Left lobe of liver (tissue), 2 donors: ENCODE data around the gene CFAP119. TPM values are rescaled to one million over a fixed set of nuclear protein-coding genes. Genes with fewer than 3 reads are reported as not detected.

Experiments
- ATAC-seq: fragments of 200-7000 bp; cut with Tn5 transposase; one replicate; pipeline ENCODE4 v1.9.1; 2020; ENCODE audit warnings: mild to moderate bottlenecking, moderate library complexity
- DNase-seq: peaks from one replicate; pipeline ENCODE4 v3.0.0-alpha.2; 2020; ENCODE audit warnings: low spot score
- total RNA-seq: library from RNA; stranded (reverse); gene quantifications from one replicate; pipeline ENCODE4 v1.2.1, GENCODE V29; 2021
- donor health status: DM: no; HTN: no; CAD: no; lungs with moderate emphysema.
- donor health status: DM: no; HTN: yes; CAD: no.

CFAP119 gene
- total RNA-seq, 1 donor from 2014 or later = 0.40 TPM

DNA sequence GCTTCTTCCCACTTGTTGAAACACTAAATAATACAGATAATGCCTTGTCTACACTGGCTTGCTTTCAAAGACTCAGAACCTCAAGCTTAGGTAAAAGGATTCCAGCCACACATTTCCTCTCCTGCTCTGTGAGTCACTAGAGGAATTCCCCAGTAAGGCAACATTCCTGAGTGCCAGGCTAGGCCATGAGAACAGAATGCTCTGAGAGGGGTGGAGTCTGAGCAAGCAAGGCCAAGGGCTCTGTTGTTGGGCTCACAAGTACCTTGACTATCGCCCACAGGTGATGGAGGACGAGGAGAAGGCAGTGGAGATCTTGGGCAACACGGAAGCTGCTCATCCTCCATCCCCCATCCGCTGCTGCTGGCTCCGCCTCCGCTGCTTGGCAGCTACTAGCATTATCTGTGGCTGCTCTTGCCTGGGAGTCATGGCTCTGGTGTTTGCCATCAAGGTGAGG lies 20.4 kb downstream of the CFAP119 start:
- DNase-seq = peak; percentile 75
- ATAC-seq = peak; percentile 73

GRCh38 chr16:30740364-30741251 lies 21.3 kb downstream of the CFAP119 start:
- peak; percentile 55 for ATAC-seq
- peak; percentile 76 for DNase-seq

GRCh38 chr16:30738984-30739951 lies 22.6 kb downstream of the CFAP119 start:
- DNase-seq = no peak
- no peak for ATAC-seq

DNA sequence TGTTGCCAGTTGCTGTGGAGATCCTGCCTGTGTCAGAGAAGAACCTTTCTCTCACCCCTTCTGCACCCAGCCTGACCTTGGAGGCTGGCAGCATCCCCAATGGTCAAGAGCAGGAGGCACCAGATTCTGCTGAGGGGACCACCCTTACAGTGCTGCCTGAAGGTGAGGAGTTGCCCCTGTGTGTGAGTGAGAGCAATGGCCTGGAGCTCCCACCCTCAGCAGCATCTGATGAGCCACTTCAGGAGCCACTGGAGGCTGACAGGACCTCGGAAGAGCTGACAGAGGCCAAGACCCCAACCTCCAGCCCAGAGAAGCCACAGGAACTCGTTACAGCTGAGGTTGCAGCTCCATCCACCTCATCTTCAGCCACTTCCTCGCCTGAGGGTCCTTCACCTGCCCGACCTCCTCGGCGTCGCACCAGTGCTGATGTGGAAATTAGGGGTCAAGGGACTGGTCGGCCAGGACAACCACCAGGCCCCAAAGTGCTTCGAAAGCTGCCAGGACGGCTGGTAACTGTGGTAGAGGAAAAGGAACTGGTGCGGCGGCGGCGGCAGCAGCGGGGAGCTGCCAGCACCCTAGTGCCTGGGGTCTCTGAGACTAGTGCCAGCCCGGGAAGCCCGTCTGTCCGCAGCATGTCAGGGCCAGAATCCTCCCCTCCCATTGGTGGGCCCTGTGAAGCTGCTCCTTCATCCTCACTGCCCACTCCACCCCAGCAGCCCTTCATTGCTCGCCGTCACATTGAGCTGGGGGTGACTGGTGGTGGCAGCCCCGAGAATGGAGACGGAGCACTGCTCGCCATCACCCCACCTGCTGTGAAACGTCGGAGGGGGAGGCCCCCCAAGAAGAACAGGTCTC lies 23.8 kb downstream of the CFAP119 start:
- no peak for ATAC-seq
- no peak for DNase-seq

- DNase-seq = no peak
- no peak for ATAC-seq
Observed at GRCh38 chr16:30736995-30737793, 24.7 kb downstream of the CFAP119 start.

DNA sequence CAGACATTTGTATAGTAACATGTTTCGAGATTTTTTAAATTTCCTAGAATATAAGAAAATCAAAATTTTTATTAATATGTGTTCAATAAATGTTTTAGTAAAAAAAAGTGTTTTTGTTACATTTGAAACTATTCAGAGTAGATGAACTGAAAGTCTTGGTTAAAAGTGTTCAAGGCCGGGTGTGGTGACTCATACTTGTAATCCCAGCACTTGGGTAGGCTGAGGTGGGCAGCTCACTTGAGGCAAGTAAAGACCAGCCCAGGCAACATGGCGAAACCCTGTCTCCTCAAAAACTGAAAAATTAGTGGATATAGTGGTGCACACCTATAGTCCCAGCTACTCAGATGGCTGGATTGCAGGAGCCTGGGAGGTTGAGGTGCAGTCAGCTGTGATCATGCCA lies 30.5 kb downstream of the CFAP119 start:
- DNase-seq (no peak), ATAC-seq (no peak)

DNA sequence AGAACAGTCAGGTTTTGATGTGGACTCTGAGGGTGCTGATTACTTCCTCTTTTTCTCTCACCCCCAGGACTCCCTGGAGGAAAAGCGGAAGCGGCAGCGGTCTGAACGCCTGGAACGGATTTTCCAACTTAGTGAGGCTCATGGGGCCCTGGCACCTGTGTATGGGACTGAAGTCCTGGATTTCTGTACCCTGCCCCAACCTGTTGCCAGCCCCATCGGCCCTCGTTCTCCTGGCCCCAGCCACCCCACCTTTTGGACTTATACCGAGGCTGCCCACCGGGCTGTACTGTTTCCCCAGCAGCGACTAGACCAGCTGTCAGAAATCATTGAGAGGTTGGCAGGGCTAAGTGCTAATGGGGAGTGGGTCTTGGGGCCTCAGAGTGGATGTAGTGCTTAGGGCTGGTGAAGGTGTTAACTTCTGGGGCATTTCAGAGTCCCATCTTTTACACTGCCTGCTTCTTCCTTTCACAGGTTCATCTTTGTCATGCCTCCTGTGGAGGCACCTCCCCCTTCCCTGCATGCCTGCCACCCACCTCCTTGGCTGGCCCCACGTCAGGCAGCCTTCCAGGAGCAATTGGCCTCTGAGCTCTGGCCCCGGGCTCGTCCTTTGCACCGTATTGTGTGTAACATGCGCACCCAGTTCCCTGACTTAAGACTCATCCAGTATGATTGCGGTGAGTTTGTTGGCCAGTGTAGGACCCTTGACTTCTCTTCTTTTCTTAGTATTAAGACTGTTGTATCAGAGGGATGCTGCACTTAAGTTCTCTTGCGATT lies 32.8 kb downstream of the CFAP119 start:
- ATAC-seq (peak; percentile 95), DNase-seq (peak; percentile 92)

DNA sequence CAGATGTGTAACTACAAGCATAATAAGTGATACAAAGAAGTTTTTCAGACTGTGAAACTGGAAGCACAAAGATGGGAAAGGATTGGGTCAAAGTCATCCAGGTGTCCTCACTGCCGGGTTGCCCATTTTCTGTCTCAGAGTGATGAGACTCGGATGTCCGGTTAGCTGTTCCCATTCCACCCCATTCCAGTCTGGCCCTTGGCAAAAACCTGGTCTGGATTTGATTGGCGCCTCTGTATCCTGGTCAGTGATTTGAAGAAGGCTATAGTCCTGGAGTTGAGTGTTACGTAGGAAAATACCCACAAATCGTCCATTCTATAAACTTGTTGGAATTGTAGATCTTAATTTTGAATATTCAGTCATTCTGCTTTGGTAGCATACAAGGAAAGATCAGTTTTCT lies 33.5 kb downstream of the CFAP119 start:
- no peak for DNase-seq
- ATAC-seq = no peak

DNA sequence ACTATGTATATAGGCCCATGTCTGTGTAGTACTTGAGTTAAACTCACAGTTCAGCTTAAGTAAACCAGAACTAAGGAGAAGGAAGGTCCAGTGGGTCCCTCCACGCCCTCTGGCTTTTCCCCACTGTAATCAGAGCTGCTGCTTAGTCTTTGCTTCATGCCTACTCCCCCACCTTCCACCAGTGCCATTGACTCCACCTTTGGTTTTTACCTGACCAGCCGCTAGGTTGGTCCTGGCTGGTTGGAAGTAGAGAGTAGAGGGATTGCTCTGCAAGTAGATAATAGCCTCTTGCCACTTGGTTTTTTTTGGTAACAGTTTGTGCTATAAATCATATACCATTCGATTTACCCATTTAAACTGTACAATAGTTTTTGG lies 36.5 kb downstream of the CFAP119 start:
- no peak for ATAC-seq
- no peak for DNase-seq

- ATAC-seq (peak; percentile 67), DNase-seq (peak; percentile 69)
Observed at GRCh38 chr16:30724641-30725417, 37.0 kb downstream of the CFAP119 start.

GRCh38 chr16:30723725-30724355 lies 38.0 kb downstream of the CFAP119 start:
- DNase-seq (no peak), ATAC-seq (peak; percentile 19)

- DNase-seq (no peak), ATAC-seq (no peak)
Observed at GRCh38 chr16:30722916-30723315, 38.9 kb downstream of the CFAP119 start.

GRCh38 chr16:30722443-30722842 lies 39.4 kb downstream of the CFAP119 start:
- no peak for DNase-seq
- peak; percentile 27 for ATAC-seq

DNA sequence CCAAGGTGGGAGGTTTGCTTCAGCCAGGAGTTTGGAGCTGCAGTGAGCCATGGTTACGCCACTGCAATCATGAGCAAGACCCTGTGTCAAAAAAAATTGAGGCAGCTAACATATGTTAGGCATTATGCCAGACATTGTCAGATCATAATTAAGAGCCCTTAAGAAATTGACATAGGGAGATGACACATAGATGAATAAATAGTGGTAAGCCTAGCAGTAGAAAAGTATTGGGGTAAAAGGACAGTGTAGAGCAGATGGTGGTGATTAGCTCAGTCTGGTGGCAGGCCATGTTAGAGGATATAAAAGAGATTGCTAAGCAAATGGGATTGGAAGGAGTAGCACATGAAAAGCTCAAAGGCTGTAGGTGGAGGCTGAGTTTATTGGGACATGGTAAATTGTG lies 40.3 kb downstream of the CFAP119 start:
- DNase-seq (no peak), ATAC-seq (no peak)

GRCh38 chr16:30721167-30721566 lies 40.7 kb downstream of the CFAP119 start:
- ATAC-seq (no peak), DNase-seq (no peak)

DNA sequence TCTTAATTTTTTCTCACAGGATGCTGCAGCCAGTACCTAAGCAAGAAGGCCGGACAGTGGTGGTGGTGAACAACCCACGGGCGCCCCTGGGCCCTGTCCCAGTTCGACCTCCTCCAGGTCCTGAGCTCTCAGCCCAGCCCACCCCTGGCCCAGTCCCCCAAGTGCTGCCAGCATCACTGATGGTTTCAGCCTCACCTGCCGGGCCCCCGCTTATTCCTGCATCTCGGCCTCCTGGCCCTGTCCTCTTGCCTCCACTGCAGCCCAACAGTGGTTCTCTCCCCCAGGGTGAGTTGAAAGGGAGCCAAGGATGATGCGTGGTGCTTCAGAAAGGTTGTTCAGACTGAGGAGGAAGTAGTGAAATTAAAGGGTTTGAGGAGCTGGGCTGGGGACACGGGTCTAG lies 41.2 kb downstream of the CFAP119 start:
- ATAC-seq (no peak), DNase-seq (no peak)

DNA sequence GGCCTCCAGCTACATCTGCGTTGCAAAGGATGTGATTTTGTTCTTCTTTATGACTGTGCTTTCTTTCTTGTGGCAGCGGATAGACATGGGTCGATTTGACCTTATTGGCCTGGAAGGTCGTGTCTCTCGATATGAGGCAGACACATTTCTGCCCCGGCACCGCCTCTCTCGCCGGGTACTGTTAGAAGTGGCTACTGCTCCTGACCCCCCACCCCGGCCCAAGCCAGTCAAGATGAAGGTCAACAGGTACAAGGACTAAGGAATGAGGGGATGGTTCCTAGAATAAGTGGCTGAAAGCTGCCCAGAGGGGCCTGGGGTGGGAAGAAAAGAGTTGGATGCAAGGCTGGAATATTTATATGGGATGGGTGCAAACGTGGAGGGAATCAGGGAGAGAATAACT lies 41.8 kb downstream of the CFAP119 start:
- no peak for ATAC-seq
- DNase-seq = no peak
